GM18873 (cell line): ENCODE results near the gene GAS2L2.
"Not testable (repeated sequence)": the region's sequence is repeated elsewhere in the genome, so short reads cannot be mapped to it uniquely, and the experiment has no call there.

Source experiments
- ATAC-seq: cut with Tn5 transposase; IDR thresholded peaks from one replicate; pipeline ENCODE4 v1.9.1; 2021; ENCODE audit warnings: mild to moderate bottlenecking, moderate library complexity, moderate number of reproducible peaks; ENCODE audit not compliant: unreplicated experiment, low FRiP score

GAS2L2 gene

DNA sequence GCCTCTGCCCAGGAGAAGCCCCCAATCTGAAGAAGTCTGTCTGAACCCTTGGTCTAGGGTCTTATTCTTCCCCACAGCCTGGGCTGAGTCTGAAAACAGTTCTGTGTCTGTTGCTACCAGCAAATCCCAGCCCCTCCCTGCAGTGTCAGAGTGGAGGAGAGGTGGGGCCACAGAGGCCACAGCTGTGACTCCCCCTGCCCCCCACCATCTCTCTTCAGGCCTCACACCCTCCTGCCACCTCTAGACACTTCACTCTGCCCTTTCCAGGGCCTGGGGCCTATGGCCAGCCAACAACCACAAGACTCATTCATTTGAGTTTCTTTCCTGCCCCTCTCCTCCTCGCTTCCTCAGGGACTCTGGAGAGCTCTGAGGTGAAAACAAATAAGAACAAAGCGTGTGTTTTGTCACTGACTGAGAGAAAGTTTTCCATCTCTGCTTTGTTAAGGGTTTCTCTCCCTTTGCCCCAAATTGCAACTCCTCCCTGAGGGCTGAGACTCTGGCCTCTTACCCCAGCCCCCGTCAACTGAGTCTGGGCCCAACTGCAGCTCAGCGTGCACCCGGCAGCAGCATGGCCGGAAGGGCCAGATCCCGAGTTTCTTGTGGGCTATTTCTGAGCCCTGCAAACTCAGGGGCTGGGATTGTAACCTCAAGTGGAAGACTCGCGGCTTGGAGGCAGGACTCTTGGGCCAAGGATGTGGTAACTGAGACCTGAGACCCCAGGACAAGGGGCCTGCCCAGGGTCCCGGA, 20.8 kb upstream of the GAS2L2 start:
- ATAC-seq, result no peak

DNA sequence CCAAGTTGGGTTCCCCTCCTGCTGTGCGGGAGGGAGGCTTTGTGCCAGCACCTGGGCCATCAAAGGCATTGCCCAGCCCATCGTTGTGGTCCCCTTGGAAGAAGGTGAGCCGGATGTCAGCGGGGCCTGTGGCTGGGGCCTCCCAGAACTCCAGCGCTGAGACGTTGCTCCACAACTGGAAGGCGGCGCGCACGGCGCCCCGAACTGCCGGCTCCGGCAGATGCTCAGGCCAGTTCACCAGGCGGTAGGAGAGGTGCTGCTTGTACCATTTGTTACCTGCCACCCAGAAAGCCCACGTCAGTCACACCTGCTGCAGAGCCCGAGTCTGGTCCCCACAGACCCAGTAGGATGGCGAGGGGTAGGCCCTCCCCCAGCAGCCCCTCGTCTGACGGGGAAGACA, 20.1 kb upstream of the GAS2L2 start:
- ATAC-seq, result no peak

DNA sequence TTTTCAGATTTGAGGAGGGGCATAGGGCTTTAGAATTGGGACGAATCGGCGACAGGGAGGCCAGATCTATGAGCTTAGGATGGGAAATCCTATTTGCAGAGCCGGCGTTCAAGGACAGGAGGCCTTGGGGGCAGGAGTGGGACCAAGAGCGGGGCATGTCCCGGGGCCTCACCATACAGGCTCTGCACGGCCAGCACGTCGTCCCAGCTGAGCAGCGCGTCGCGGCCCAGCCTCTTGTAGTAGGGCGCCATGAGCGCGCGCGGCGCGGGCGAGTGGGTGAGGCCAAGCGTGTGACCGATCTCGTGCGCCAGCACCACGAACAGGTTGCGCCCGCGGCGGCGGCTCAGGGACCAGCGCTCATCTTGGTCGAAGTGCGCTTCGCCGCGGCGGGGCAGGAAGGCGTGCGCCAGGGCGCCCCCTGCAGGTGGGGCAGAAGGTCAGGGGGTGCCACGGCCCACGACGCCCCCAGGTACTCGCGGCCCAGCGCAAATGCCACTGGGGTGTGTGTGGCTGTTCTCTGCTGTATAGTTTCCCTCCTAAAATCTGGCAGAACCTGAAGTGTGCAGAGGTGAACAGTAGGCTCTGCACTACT, 17.0 kb upstream of the GAS2L2 start:
- no peak for ATAC-seq

DNA sequence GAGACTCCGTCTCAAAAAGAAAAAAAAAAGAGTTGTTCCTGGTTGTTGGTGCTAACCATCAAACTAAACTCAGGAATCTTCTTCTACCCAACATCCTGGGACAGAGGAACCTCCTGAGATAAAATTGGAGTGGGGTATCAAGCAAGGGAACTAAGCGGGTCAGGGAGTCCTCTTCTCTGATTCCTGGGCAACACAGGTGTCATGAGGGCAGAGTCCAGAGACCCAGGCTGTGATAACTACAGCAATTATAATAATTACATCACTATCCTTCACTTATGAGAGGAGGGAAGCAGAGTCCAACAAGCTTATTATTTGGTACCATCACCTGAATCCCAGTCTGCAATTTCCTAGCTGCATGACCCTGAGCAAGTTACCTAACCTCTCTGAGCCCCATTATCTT, 15.8 kb upstream of the GAS2L2 start:
- no peak for ATAC-seq

DNA sequence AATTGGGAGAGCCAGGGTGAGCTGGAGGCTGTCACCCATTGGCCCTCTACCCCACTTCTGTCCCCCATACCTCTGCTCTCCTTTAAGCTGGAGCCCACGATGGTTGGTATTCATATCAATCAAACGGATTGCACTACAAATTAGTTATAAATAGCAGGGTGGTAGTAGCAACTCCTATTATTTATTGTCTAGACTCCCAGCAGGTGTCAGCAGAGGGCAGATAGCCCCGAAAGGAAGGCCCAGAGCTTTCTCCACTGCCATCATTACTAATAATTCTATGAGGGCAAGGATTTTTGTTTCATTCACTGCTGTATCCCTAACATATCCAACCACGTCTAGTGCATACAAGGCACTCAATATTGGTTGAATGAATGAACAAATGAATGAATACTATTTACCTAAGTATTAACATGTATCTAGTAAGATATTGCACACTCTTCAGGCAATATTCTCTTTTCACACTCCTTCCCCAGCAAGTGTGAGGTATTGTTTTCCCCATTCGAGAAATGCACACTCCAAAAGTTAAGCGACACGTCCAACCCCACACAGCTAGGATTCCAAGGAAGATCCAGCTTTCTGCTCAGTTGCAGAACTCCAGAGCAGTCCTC, 14.0 kb upstream of the GAS2L2 start:
- ATAC-seq, result no peak

DNA sequence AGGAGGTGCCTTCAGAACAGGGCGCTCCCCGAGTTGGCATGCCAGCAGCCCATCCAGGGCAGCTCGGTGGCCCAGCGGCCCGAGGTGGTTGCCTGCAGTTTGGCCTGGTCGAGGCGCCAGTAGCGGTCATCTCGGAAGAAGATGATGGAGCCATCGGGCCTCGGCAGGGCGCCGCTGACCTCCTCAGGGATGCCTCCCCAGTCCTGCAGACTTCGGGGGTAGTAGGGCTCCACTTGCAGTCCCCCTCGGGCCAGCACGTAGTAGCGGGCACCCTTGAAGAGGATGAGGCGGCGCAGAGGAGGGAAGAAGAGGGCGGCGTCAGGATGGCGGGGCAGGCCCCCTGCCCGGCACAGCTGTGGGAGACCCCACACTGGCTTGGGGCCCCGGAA, 13.4 kb upstream of the GAS2L2 start:
- no peak for ATAC-seq

DNA sequence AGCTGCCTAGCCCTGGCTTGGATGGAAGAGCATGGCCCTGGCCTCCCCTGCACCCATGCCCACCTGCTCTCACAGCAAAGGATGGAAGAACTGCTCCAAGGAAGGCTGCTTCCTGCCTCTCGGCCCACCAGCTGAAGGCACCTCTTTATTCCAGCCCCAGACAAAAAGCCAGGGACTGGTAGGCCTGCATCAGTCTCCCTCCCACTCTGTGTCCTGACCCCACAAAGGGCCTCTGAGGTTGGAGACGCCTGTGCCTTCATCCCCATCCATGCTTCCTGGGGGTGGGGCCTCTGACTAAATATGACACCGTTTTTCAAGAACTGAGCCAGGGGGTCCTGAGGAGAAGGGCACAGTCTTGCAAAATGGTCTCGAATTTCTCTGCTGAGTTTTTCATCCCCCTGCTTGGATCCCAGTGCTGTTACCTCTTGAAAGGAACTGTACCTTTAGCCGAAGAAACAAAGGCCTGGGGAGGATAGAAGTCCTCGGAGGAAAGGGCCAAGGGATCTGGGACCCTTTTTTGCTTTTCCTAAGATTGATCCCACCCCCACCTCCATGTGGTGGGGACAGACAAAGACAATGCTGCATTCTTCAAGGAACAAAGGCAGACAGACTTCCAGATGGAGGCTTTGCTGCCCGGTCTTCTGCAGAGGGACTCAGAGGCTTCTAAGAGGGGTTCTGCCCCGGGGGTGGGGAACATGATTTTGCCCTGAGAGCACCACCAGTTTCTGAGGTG, 12.9 kb upstream of the GAS2L2 start:
- no peak for ATAC-seq

DNA sequence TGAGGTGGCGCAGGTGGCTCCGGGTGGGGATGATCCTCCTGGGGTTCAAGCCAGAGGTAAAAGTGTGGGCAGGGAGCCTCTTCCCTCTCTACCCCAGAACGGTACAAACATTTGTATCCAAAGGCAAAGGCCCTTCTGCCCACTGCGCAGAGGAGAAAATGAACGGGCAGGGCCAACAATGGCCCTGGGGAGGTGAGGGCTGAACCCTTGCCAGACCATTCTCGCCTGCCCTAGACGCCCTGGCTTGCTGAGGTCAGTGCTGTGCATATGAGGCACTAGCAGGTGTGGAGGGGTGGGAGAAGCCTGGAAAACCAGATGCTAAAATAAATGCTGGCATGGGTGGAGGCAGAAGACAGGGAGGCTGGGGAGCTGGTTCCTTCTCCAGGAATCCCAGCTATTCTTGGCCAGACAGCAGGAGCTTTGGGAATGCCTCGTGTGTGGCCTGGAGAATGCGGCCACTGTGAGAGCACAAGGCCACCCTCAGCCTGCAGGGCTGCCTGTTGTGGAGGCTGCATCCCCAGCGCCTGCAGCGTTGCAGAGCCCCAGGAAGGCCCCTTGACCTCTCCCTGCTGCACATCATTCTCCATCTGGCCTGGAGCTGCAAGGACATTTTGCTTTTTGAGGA, 12.2 kb upstream of the GAS2L2 start:
- ATAC-seq, result no peak

DNA sequence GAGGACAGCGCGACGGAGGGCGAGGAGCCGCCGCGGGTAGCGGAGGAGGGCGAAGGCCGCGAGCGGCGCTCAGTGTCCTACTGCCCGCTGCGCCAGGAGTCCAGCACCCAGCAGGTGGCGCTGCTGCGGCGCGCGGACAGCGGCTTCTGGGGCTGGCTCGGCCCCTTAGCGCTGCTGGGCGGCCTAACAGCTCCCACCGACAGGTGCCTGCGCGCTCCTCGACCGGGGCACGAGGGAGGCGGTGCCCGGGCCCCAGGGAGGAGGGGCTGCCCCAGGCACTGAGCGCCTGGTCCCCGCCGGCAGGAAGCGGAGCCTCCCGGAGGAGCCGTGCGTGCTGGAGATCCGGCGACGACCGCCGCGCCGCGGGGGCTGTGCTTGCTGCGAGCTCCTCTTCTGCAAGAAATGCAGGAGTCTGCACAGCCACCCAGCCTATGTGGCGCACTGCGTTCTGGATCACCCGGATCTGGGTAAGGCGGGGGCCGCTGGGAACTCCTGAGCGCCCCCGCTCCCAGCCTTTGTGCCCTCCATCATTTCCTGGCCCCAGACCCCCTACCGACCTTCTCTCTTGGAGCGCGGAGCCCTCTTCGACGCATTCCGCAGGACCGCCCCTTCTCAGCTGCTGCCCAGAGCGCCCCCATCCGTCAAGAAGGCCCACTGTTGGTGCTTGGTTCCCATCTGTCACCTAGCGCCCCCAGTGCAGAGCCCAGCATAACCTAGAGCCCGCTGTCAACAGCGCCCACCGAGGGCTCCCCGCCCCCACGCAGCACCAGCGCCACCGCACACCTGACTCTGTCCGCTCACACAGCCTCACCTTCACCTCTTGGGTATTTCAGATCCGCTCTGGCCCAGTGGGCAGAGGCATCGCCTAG, 11.3 kb upstream of the GAS2L2 start:
- peak; percentile 62 for ATAC-seq

DNA sequence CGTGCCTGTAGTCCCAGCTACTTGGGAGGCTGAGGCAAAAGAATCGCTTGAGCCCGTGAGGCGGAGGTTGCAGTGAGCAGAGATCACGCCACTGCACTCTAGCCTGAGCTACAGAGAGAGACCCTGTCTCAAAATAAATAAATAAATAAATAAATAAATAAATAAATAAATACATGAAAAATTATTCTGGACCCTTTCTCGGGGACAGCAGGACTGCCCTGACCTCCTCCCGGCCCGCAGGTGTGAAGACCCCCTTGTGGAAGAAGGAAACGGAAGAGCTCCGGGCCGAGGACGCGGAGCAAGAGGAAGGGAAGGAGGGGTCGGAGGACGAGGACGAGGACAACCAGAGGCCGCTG, 10.7 kb upstream of the GAS2L2 start:
- no peak for ATAC-seq

DNA sequence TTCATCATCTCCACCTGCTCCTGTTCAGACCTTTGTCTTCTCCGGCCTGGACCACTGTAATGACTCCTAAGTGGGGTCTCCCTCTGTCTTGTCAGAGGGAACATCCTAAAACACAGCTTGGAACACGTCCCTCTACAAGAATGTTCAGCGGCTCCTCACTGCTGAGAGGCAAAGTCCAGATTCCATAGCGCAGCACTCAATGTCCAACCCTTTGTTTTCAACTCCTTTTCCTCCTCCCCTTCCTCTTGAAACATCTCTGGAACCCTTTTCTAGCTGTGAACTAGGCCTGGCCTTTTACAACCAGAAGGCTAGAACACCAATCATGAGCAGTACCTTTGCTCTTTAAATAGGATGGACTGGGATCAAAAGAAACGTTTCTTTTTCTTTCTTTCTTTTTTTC, 8.6 kb upstream of the GAS2L2 start:
- no peak for ATAC-seq

DNA sequence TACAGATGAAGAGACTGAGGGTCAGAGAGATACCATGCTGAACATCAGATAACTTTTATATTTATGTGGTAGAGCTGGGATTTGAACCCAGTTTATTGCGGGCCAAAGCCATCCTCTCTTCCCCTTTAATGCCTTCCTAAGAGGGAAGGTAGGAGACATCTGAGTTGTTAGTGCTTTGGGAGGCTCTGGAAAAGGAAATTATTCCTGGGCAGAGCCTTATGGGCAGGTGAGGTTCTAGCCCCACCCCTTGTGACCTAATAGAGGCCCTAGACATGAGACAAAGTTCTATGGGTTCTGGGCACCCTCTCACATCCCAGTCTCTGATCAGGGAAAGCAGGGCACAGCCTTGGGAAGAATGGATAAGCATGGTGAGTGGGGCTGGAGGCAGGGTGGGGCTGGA, 7.5 kb upstream of the GAS2L2 start, which contains the start of gene C17orf50:
Gene C17orf50, plus strand, starts transcription at position 301 of the 400 bp plus-strand sequence. Its CDS starts 55 bp downstream, at position 356.
- no peak for ATAC-seq

DNA sequence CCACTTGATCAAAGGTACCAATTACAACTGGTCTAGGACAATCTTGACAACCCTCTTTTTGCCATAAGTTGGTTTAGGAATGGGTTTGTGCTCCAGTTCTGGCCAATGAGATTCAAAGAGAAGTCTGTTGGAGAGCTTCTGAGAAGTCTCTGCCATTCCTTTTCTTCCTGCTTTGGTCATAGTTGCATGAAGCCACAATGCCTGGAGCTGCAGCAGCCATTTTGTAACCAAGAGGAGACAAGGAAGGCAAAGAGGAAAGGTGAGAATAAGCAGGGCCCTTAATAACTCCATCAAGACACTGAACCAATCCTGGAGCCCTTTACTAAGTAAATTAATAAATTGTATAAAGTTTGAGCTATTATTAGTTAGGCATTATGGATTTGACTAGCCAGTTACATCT, 4.2 kb upstream of the GAS2L2 start:
- ATAC-seq, result no peak

DNA sequence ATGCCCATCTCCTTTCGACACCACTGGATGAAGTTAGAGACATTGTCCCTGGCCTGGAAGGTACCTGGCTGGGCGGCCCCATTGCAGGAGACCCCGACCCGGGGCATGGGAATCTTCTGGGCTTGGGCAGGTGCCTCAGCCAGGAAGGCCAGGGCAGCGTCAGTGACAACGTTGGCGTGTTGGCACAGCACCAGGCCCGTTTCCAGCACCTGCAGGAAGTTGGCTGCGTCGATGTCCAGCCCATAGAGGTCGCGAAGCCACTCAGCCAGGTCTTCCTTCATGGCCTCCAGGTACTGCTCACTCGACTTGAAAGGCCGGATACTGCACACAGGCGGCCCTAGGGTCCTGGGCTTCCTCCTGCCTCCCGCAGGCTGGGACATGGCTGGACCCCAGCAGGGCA, 568 bp downstream of the GAS2L2 start:
- no peak for ATAC-seq

DNA sequence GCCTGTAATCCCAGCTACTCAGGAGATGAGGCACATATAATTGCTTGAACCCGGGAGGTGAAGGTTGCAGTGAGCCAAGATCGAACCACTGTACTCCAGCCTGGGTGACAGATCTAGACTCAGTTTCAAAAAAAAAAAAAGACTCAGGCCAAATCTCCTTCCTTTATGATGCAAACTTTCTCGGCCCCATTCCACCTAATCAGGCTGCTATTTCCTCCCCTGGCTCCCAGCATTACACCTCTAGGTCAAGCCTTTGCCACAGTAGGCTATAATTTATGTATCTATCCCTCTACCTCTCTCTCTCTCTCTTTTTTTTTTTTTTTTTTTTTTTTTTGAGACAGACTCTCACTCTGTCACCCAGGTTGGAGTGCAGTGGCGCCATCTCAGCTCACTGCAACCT, 1.5 kb downstream of the GAS2L2 start:
- not testable (repeated sequence) for ATAC-seq

DNA sequence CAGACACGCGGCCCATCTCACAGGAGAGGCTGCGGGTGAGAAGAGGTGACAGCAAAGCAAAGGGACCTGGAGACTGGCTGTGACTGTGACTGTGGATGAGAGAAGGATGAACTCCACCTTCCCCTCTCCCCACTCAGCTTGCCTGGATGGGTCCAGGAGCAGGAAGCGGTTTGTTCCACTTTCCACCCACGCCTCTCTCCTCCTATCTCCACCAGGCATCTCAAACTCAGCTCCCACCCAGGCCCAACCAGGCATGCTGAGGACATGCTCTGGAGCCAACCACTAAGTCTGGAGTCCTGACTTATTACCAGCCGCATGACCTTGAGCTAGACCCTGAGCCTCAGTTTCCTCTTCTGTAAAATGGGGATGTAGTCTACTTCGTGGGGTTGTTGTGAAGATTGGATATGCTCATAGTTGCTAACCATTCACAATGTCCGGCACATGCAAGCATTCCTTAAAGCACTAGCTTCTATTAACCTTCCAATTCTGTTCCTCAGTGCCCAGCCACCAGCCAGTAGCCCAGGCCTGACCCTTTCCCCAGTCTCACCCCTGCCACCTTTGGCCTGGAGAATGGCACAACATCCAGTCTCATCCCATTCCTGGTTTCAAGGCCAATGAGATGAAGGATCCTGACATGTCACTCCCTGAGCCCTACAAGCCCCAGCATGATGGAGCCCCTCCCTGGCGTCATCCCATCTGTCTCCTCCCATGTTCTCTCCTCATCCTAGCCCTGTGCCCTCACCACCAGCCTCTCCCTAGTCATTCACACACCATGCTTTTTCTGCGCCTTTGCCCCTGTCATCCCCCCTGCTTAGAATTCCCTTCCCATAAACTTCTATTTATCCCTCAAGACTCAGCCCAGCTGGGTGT, 2.3 kb downstream of the GAS2L2 start:
- no peak for ATAC-seq

DNA sequence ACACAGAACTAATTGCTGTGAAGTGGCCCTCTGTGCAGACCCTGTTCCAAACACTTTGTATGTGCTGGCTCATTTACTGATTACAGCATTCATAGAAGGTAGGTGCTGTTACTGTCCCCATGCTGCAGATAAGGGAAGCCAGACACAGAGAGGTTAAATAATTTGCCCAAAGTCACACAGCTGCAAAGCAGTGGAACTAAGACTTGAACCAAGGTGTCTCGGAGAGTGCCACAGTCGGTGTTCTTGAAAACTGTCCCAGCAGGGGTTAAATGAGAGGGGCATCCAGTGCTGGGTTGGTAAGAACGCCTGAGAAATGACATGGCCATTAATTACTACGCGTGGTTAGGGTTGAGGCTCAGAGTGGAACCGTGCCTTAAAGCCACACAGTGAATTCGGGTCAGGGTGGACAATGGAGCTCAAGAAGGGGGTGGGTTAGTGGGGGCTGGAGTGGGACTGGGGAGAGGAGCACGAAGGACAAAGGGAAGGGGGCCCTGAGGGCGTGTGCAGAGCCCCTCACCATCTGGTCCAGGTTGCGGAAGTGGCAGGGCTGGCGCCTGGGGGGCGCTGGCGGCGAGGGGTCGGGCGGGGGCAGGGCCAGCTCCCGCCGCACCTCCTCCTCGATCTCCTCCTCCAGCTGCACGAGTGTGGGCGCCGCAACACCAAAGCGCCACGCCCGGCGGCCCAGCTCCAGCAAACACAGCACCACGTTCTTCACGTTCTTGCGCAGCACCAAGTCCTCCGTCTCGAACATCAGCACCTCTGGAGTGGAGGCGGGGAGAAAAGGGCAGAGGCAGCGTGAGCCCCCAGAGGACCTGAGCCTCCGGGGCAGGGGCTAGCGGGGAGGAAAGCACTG, 3.3 kb downstream of the GAS2L2 start:
- ATAC-seq, result no peak

DNA sequence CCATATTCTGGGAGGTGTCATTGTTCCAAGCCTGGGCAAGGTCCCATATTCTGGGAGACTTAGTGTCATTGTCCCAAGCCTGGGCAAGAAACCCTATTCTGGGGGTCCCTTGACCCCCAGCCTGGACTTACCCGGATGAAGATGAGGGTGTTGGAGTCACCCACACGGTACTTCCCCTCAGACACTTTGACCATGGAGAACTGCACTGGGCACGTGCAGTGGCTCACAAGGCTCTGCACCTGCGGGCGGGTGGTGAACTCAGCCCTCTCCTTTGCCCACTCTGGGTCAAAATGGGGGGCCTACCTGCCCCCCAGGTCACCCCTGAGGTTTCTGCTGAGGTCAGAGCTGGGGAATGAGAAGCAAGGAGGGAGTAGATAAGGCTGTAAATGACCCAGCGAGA, 4.1 kb downstream of the GAS2L2 start:
- ATAC-seq, result no peak
